ENCODE results near the gene CFI. TPM values are rescaled to one million over a fixed set of nuclear protein-coding genes. Genes with fewer than 3 reads are reported as not detected.

CFI gene
- total and polyA plus RNA-seq, 9 of the 15 experiments (the other 6 are each of a cell fraction or from before 2014, with no cell fraction given), result 0.30 to 8.4 (median 0.95) TPM

- TF ChIP-seq GTF3C2 (IDR thresholded peaks at IDR 0.05; ENCODE audit: borderline replicate concordance, extremely low read depth, insufficient read length), result no peak
- TF ChIP-seq PCBP1 (IDR thresholded peaks at IDR 0.05; ENCODE audit: low read depth, low read length, poor library complexity, severe bottlenecking), result no peak
- no peak for TF ChIP-seq ATF6 (CRISPR knock-in tag; IDR thresholded peaks at IDR 0.05)
- no peak for TF ChIP-seq MBD1 (CRISPR knock-in tag; IDR thresholded peaks at IDR 0.05)
- no peak for TF ChIP-seq NFXL1 (CRISPR knock-in tag; IDR thresholded peaks at IDR 0.05)
- no peak for TF ChIP-seq POLR2B (IDR thresholded peaks at IDR 0.05; ENCODE audit: low read depth, partially characterized antibody)
- no peak for TF ChIP-seq TRIM25 (IDR thresholded peaks at IDR 0.05; ENCODE audit: borderline replicate concordance)
- TF ChIP-seq ZC3H11A (IDR thresholded peaks at IDR 0.05; ENCODE audit: low read depth, low read length), result no peak
- no peak for TF ChIP-seq ZBTB12 (CRISPR knock-in tag; IDR thresholded peaks at IDR 0.05)
- TF ChIP-seq CC2D1A (IDR thresholded peaks at IDR 0.05), result no peak
- no peak for TF ChIP-seq XRCC4 (IDR thresholded peaks at IDR 0.05; ENCODE audit: extremely low read depth, insufficient read depth, insufficient read length)
- peak; percentile 37; the same call in 1 of the 2 replicates for TF ChIP-seq ZNF589 (CRISPR knock-in tag; IDR thresholded peaks at IDR 0.05; ENCODE audit: low read depth)
- TF ChIP-seq BACH1 (tag; IDR thresholded peaks at IDR 0.05), result no peak
- TF ChIP-seq HDAC2 (IDR thresholded peaks at IDR 0.05), result peak; percentile 80
- TF ChIP-seq ZNF695 (CRISPR knock-in tag; IDR thresholded peaks at IDR 0.05), result no peak
- TF ChIP-seq JUND (IDR thresholded peaks at IDR 0.05; ENCODE audit: borderline replicate concordance, low read depth, low read length), result peak; percentile 62; the same call in 1 of the 2 replicates
- no peak; the same call in 2 of the 3 replicates for TF ChIP-seq JUND (tag; IDR thresholded peaks at IDR 0.05; ENCODE audit: borderline replicate concordance, low read depth, low read length)
- TF ChIP-seq NELFE (IDR thresholded peaks at IDR 0.05; ENCODE audit: insufficient read depth, insufficient read length), result no peak
Measured at GRCh38 chr4:109735566-109736365, 66.0 kb downstream of the CFI start (continued).

Measured in K562 (cell line).